ENCODE data around the gene PCSK7.

GRCh38 chr11:117229931-117230285 lies 2.0 kb downstream of the PCSK7 start:
- no peak for TF ChIP-seq CTCF (IDR thresholded peaks at IDR 0.05)
- TF ChIP-seq POLR2A (IDR thresholded peaks at IDR 0.05): no peak

Measured in adrenal gland (tissue), 5 donors.